ENCODE data around the gene ARHGAP15. TPM values are rescaled to one million over a fixed set of nuclear protein-coding genes. Genes with fewer than 3 reads are reported as not detected.

The ARHGAP15 gene
- total RNA-seq, 1 donor from 2014 or later, result not detected

DNA sequence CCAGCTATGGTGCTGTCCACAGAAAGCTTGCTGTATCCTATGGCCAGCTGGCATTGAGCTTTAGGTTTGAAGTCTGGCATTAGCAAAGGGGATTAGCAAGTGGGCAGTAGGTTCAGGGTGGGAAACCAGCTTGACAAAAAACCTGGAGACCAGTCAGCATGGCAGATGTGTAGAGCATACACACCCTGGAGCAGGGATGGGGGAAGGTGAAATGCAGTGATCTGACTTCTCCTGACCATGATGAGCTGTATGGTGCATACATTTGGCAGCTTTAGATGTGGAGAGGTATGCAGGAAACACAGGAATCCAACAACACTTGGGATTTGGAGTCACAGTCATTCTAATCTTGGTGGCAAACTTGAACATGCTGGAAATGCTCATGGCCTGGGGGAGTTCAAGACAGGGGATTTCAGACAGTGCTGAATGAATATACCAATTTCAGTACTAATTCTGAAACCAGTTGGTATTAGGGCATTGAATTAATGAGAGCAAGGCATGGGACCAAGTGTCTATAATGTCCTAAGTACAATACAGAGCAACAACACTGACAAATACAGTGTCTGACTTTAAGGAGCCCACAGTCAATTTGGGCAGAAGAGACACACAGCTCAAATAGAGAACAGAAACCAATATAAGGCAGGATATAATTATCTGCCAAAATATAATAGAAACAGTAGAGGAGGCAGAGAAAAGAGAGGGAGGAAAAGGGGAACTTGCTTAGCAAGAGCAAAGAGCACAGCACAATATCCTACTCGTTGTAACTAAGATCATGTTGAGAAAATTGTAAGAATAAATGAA, 11.8 kb downstream of the ARHGAP15 start:
- H3K27ac Mint-ChIP-seq (ENCODE audit: unreplicated experiment), result no peak overlapping the region
- H3K36me3 Mint-ChIP-seq (ENCODE audit: unreplicated experiment), result no peaks in the 10 kb centered on the region
- H3K4me1 Mint-ChIP-seq (ENCODE audit: low read depth, unreplicated experiment), result no peaks in the 10 kb centered on the region
- no peaks in the 10 kb centered on the region for H3K9me3 Mint-ChIP-seq (ENCODE audit: unreplicated experiment)
- H3K4me3 Mint-ChIP-seq (ENCODE audit: unreplicated experiment), result no peak overlapping the region
- no peak for DNase-seq
- TF ChIP-seq, protein P1, sequence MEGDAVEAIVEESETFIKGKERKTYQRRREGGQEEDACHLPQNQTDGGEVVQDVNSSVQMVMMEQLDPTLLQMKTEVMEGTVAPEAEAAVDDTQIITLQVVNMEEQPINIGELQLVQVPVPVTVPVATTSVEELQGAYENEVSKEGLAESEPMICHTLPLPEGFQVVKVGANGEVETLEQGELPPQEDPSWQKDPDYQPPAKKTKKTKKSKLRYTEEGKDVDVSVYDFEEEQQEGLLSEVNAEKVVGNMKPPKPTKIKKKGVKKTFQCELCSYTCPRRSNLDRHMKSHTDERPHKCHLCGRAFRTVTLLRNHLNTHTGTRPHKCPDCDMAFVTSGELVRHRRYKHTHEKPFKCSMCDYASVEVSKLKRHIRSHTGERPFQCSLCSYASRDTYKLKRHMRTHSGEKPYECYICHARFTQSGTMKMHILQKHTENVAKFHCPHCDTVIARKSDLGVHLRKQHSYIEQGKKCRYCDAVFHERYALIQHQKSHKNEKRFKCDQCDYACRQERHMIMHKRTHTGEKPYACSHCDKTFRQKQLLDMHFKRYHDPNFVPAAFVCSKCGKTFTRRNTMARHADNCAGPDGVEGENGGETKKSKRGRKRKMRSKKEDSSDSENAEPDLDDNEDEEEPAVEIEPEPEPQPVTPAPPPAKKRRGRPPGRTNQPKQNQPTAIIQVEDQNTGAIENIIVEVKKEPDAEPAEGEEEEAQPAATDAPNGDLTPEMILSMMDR (IDR thresholded peaks at IDR 0.05; ENCODE audit: partially characterized antibody, unreplicated experiment), result no peak
- H3K27me3 Mint-ChIP-seq (ENCODE audit: unreplicated experiment), result no peaks in the 10 kb centered on the region

GRCh38 chr2:143142598-143142997, 13.4 kb downstream of the ARHGAP15 start:
- no peaks in the 10 kb centered on the region for H3K9me3 Mint-ChIP-seq (ENCODE audit: unreplicated experiment)
- no peaks in the 10 kb centered on the region for H3K4me1 Mint-ChIP-seq (ENCODE audit: low read depth, unreplicated experiment)
- DNase-seq, result no peak
- H3K27me3 Mint-ChIP-seq (ENCODE audit: unreplicated experiment), result no peaks in the 10 kb centered on the region
- no peak overlapping the region for H3K4me3 Mint-ChIP-seq (ENCODE audit: unreplicated experiment)
- TF ChIP-seq, protein P1 (IDR thresholded peaks at IDR 0.05; ENCODE audit: partially characterized antibody, unreplicated experiment), result no peak
- H3K27ac Mint-ChIP-seq (ENCODE audit: unreplicated experiment), result no peak overlapping the region
- H3K36me3 Mint-ChIP-seq (ENCODE audit: unreplicated experiment), result no peaks in the 10 kb centered on the region

- Mint-ChIP-seq H3K27me3 (ENCODE audit: unreplicated experiment) (no peaks in the 10 kb centered on the region), H3K4me1 (ENCODE audit: low read depth, unreplicated experiment) (no peaks in the 10 kb centered on the region)
- no peak for DNase-seq
Observed at GRCh38 chr2:143144813-143145455, 15.7 kb downstream of the ARHGAP15 start.

GRCh38 chr2:143146366-143146765, 17.1 kb downstream of the ARHGAP15 start:
- no peaks in the 10 kb centered on the region for H3K4me1 Mint-ChIP-seq (ENCODE audit: low read depth, unreplicated experiment)
- no peaks in the 10 kb centered on the region for H3K27me3 Mint-ChIP-seq (ENCODE audit: unreplicated experiment)
- DNase-seq, result no peak
- no peak overlapping the region for H3K4me3 Mint-ChIP-seq (ENCODE audit: unreplicated experiment)
- H3K36me3 Mint-ChIP-seq (ENCODE audit: unreplicated experiment), result no peaks in the 10 kb centered on the region
- H3K27ac Mint-ChIP-seq (ENCODE audit: unreplicated experiment), result no peak overlapping the region
- no peaks in the 10 kb centered on the region for H3K9me3 Mint-ChIP-seq (ENCODE audit: unreplicated experiment)
- TF ChIP-seq, protein P1 (IDR thresholded peaks at IDR 0.05; ENCODE audit: partially characterized antibody, unreplicated experiment), result no peak

More at GRCh38 chr2:143144813-143145455, 15.7 kb downstream of the ARHGAP15 start:
- Mint-ChIP-seq H3K36me3 (ENCODE audit: unreplicated experiment) (no peaks in the 10 kb centered on the region), H3K4me3 (ENCODE audit: unreplicated experiment) (no peak overlapping the region), H3K9me3 (ENCODE audit: unreplicated experiment) (no peaks in the 10 kb centered on the region), H3K27ac (ENCODE audit: unreplicated experiment) (no peak overlapping the region)
- TF ChIP-seq, protein P1 (IDR thresholded peaks at IDR 0.05; ENCODE audit: partially characterized antibody, unreplicated experiment), result no peak

All from glutamatergic neuron (in vitro differentiated cells).